ENCODE measurements around the gene KLHL7.

Gene KLHL7, protein sequence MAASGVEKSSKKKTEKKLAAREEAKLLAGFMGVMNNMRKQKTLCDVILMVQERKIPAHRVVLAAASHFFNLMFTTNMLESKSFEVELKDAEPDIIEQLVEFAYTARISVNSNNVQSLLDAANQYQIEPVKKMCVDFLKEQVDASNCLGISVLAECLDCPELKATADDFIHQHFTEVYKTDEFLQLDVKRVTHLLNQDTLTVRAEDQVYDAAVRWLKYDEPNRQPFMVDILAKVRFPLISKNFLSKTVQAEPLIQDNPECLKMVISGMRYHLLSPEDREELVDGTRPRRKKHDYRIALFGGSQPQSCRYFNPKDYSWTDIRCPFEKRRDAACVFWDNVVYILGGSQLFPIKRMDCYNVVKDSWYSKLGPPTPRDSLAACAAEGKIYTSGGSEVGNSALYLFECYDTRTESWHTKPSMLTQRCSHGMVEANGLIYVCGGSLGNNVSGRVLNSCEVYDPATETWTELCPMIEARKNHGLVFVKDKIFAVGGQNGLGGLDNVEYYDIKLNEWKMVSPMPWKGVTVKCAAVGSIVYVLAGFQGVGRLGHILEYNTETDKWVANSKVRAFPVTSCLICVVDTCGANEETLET

DNA sequence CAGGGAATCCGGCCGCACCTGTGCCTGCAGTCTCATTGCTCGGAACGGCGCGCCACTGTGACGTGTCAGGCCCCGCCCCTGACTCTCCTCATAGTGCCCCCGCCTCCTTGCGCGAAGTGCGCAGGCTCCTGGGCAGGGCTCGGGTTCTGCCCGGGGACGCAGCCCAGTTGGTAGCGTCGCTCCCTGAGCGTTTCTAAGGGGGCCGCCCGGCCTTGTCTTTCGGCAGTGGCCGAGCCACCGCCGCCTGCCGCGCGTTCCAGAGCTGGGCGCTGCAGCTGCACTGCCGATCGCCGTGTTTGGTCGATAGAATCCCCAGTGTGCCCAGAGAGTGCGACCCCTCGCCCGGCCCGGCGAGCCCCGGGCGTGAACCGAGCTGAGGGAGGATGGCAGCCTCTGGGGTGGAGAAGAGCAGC, at the start of gene KLHL7:
Gene KLHL7 (plus strand): TSS at position 142 of the 413 bp plus-strand sequence. CDS start 242 bp downstream, at position 384.
- peak; percentile 94 for DNase-seq

DNA sequence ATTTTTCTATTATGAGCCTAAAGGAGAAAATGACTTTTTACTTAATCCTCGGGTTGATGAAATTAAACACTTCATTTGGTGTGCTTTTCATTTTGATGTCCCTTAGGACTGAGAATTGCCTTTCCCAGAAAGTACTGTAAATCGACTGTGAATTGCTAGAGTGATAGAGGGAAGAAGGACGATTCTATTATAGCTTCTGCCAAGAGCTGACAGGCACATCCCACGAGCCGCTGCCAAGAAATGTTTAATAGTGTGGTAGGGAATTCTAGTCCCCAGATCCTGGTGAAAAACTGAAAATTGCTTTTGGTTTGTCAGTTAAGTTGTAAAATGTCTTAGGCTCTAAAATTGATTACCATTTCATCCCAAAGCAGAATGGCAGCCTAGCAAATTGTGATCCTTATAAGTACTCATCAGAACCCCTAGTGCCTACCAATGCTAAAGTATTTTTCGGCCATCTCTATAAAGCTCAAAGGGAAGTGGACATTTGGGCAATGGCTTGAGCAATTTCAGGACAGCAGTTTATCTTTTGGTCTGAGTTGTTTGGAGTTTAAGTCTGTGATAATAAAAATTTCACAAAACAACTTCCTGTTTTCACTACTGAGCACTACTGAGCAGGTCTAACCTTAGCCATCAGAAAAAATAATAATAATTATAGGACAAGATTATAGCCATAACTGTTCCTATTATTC, 47.0 kb upstream of the KLHL7 start:
- DNase-seq, result no peak

DNA sequence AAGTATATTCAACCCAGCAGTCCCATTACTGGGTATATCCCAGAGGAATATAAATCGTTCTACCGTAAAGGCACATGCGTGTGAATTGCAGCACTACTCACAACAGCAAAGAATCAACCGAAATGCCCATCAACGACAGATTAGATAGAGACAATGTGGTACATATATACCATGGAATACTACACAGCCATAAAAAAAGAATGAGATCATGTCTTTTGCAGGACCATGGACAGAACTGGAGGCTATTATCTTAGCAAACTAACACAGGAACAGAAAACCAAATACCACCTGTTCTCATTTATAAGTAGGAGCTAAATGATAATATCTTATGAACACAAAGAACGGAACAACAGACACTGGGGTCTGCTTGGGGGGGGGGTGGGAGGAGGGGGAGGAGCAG, 44.3 kb upstream of the KLHL7 start:
- no peak for DNase-seq

DNA sequence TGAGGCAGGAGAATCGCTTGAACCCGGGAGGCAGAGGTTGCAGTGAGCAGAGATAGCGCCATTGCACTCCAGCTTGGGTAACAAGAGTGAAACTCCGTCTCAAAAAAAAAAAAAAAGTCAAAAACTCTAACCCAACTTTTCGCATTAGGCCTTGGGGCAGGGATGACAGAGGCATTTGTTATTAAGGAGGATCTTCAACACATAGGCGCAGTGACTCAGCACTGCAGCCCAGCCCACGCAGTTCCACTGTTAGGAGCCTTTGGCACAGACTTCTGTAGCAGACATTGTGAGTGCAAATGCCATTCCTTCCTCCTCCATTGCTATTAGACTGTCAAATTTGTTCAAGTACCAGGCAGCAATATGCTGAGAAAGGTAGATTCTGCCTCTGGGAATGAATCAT, 43.1 kb upstream of the KLHL7 start:
- DNase-seq, result no peak

DNA sequence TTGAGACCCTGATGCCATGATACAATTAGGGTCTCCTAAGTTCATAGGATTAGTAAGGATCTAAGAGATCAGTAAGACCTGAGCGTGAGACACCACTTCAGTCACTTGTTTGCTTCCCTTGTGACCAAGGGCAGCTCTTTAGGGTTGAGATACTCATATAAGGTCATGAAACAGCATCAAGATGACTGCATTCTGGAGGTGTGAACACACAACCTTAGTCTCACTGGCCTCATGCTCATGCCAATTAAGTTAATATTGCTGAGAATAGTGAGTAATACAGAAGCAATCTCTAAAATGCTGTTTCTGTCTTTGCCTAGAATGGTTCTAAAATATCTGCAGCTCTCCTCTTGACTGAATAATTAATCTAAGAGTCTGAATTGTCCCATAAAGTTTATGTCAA, 39.6 kb upstream of the KLHL7 start:
- no peak for DNase-seq

DNA sequence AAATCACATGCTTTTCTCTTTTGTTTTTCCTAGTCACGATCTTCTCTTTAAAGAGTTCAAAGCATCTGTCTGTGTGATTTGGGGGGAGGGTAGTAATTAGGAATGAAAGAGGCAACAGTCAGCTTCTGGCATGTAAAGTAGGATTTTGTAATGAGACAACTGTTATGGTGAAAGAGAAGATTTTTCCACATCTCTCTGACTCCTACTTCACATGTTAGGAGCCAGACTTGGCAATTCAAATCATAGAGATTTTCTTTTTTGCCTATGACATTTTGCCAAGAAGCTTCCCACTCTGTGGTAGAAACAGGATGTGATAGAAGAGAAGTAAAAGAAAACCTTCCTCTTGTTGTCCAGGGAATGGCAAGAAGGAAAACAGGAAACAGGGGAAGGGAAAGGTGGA, 38.3 kb upstream of the KLHL7 start:
- no peak for DNase-seq

DNA sequence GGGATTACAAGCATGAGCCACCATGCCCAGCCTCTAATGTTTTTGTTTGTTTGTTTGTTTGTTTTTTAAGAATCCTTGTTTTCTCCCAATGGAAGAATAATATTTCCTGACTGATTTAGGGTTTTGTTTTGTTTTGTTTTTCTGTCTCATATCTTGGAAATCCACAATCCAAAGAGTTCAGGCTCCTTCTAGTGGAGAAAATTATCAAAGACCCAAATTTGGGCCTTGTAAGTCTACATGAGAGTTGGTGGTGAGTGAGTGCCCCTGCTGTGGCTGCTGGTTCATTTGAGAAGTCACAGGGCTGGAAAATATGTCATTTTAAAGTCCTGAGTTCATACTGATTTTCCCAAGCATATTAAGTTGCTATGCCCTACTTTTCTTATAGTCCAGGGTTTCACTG, 33.5 kb upstream of the KLHL7 start:
- no peak for DNase-seq

DNA sequence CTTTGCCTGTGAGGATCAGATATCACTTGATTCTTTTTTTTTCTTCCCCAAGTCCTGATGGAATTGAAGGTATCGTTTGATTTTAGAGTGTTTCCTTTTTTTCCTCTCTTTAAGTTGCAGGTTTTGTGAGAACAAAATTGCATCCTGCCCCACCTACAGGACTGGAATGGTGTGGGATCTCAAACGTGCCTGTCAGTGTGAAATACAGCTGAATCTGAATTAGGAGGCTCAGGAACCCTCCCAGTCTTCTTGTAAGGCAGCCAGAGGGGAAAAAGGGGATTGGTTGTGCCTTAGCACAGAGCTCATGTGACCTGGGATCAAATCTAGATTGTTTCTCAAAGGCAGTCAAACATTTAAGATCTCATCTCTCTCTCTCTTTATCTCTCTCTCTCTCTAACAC, 32.7 kb upstream of the KLHL7 start:
- DNase-seq, result no peak

DNA sequence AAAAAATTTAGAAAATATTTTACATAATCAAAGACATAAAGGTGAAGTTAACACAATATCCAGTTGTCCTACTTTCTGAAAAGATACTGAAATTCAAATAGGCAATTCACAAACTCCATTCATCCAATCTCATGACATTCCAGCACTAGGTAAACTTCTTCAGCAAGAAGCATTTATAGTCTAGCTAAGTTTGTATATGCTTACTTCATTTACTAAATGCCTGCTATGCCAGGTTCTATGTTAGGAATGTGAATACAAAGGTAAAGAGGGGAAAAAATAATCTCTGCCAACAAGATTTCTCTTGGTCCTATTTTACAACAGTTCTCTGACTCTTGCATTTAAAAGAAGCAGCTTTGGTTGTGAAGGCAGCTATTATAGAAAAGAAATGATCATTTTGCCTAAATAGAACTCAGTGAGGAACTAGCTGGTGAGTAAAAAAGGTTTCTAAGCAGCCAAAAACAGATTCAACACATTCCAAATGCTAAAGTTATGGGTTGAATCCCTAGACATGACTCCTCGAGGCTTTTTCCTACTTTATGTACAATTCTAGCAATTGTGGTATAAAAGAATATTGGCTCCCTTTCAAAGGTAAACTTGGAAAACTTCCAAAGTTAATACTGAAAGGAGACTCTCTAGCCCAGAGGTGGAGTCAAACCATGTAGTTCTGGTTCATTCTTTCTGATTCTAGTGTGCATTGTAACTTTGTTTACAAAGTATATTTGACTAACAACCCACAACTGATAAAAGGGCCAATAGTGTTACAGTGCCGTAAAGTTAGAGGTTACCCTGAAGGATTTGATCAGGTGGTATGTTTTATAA, 30.9 kb upstream of the KLHL7 start:
- no peak for DNase-seq

DNA sequence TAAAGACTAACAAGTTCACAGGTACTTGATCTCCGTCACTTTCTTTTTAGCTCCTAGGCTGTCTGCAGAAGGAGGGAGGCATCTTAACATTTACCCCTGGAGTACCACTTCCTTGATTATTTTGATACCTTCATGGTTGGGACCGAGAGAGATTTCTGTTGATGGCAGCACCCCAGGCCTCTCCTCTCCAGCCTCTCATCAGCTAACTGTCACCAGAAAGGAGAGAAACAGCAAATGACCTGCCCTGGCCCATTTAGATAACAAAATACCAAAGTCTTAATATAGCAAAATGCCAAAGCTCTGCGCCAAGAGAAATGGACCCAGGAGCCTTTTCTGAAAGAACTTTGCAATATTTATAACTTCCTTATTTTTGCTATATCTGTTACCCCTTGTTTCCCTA, 30.0 kb upstream of the KLHL7 start:
- no peak for DNase-seq

DNA sequence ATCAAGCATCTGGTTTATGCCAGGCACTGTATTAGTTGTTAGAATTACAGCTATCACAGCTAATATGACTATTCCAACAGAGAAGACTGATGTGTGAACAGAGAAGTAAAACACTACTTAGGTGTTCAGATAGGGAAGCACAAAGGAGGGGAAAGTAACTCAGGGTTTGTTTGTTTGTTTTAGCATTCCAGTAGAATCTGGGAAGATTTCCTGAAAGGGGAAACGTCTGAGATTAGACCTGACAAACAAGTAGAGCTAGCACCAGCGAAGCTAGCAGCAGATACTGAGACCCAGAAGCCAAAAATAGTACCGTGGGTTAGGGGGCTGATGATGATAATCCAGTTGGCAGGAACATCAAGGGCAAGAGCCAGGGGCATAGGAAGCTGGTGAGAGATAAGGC, 28.8 kb upstream of the KLHL7 start:
- DNase-seq, result no peak

DNA sequence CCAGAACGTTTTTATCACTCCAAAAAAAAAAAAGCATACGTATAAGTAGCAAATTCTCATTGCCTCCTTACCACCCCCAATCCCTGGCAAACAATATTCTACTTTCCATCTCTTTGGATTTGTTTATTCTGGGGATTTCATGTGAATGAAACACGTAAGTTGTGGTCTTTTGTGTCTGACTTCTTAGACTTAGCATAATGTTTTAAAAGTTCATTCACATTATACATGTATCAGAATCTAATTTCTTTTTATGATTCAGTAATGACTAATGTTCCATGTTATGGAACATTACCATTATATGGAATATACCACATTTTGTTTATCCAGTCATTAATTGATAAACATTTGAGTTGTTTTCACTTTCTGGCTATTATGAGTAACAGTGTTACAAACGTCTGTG, 12.5 kb upstream of the KLHL7 start:
- DNase-seq, result no peak

DNA sequence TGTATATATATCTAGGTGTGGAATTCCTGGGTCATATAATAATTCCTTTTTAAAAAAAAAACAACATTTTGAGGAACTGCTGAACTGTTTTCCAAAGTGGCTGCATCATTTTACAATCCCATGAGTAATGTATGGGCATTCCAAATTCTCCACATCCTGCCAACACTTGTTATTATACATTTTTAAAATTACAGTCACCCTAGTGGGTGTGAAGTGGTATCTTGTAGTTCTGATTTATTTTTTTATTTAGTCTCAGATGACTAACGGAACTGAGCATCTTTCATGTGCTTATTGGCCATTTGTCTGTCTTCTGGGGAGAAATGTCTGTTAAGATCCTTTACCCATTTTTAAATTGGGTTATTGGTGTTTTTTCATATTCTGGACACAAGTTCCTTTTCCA, 12.0 kb upstream of the KLHL7 start:
- no peak for DNase-seq

DNA sequence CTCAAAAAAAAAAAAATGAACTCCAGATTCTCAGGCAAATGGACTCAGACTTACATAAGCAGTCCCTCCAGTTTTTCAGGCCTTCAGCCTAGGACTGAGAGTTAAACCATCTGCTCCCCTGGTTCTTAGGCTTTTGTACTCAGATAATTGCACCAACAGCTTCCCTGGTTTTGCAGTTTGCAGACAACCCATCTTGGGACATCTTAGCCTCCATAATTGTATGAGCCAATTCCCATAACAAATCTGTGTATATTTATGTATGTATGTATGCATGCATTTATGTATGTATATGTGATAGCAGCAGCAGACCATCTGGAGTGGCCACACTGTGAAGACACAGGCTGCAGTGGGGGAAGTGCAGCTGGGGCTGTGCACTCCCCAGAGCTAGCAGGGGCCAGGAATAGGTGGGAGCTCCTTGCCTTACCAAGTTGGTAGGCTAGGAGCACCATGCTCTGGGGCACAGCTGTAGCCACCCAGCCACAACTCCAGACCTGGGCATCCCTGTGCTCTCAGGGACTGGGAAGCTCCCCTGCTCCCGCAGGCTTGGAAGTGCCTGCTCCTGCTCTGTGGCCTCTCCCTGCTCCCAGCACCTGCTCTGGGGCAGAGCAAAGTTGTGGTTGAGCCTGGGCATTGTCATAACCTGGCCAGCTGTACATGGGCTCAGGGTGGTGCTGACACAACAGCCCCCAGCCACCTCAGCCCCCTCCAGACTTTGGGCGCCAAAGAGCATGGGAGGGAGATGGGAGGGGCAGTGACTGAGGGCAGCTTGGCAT, 8.9 kb upstream of the KLHL7 start:
- no peak for DNase-seq

DNA sequence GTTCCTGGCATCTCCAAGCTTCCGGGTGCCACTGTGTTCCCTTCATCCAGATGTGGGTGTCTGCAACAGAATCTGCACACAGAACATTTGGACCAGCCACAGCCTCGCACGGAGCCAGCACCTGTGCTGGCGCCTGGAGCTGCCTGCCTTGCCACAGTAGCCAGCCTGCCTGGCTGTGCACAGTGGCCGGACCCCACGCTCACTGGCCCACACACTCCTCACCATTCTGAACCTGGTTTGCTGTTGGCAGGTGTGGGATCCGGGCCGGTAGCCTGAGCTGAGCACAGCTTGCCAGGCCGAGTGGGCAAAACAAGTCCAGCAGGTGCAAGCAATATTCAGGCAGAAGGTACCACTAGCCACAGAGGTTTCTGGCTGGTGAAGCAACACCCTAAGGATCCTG, 7.6 kb upstream of the KLHL7 start:
- no peak for DNase-seq

DNA sequence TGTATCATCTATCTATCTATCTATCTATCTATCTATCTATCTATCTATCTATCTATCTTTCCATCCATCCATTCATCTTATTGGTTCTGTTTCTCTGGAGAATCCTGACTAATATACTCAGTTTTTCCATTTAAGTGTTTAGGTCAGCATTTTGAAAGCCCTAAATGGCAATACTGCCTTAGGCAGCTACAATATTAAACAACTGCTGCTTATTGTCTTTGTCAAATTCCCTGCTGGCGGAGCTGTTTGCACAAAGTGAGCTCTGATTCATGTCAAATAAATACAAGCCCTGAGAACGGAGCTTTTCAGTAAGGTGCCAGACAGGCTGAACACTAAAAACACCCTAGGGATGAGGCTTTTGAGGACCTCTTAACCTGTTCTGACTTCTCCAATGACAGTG, 7.1 kb upstream of the KLHL7 start:
- no peak for DNase-seq

DNA sequence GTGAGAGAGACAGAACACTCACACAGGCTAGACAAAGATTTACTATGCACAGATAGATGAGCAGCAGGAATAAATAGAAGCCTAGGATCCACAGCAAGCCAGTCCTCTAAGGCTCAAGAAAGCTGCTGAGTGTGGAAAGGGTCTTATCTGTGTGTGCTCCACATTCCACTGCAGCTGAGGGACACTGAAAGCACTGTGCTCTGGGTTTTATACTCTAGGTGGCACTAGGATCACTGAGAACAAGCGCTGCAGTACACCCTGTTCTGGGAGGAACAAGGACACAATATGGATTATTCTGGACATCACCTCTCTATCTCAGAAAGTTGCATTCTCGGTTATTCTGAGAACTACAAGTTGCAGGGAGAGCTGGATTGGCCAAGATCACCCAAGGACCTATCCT, 4.9 kb upstream of the KLHL7 start:
- no peak for DNase-seq

DNA sequence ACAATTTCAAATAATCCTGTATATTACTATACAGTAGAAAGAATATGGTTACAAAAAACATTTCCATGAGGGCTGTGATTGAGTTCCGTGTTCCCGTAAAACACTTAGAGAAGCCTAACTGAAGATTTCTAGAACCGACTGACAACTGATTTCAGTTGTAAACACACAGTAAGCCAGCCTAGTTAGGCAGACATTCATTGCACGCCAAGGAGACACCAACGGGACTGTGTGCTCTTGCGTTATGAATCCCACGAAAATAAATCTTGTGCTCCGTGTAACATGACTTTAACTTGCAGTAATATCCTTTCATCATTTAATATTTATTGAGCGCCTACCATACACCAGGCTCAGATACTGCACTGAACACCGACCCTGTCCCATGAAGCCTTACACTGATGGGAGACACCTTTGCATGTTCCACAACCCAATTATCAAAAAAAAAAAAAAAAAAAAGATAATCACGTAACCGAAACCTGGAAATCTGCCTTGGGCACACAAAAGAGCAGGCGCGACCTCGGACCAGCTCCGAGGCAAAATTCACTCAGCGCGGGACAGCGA, 420 bp upstream of the KLHL7 start:
- no peak for DNase-seq

DNA sequence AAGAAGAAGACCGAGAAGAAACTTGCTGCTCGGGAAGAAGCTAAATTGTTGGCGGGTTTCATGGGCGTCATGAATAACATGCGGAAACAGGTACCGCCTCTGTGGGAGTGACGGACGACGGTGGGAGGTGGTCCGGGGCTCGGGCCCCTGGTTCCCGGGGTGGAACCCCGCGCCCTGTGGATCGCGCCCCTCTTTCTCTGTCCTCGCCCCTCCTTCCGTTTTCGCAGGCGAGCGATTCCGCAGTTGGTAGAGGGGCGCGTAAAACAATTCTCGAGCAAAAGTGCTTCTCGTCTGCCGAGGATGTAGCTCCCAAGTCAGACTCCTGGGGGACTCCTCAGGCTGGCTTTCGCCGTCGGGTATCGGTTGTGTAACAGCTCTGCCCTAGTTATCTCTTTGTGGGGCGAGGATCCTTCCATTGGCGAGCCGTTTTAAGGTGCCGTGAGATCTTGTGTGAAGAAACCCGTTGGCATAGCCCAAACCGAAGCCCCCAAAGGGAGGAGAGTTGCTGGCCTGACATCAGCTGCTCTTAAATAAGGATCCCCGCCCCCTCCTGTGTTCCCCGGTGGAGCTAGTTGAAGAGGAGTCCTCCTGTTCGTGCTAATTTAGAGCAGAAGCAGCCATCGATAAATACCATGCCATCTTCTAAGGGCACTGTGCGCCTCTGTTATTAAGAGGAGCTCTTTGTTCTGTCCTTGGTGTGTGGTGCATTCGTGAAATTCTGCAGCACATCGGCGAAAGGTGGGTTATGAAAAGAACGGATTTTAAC, 655 bp downstream of the KLHL7 start:
- peak; percentile 43 to 52 for DNase-seq

DNA sequence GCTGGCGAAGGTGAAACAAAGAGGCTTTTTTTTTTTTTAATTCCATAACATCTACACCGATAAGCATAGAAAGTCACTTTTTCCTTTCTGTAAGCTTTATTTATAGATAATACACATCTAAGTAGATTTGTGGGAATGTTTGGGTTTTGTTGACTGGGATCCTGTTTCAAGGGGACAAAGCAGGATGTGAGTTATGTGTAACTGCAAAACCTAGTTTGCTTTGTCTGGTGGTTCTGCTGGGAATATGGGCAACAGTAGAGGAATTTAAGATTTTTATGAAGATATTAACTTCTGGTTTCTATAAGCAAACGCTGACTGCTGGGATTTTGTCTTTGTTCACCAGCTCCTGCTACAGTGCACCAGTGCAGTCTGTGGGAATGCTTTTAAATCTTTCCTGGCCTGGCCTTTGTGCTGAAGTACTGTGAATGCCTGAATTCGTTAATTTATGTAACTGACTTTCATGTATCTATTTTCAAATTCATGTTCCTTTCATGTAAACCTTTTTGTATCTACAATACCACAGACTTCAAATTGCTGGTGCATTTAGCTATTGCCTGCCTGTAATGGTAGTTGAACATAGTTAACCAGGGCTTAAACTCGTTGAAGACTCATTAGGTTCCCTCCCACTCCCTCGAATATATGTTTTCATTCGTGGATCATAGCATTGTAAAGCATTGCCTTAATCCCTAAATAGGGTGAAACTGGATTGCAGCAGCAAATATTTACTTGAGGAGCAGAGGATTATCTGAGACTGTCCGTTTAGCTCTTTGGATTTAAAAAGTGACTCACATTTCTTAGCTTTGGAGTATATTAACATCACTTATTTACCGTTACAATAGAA, 1.5 kb downstream of the KLHL7 start:
- DNase-seq, result no peak

Measured in CD4-positive, alpha-beta T cell treated with Interleukin-4 for 1 hour (primary cell).